GM19324 (cell line): ENCODE results near the gene PCDH1.
"Not testable (repeated sequence)": the region's sequence is repeated elsewhere in the genome, so short reads cannot be mapped to it uniquely, and the experiment has no call there.

Source experiments
- ATAC-seq: cut with Tn5 transposase; IDR thresholded peaks from one replicate; pipeline ENCODE4 v1.9.1; 2021; ENCODE audit warnings: mild to moderate bottlenecking, moderate library complexity; ENCODE audit not compliant: unreplicated experiment, low FRiP score

Gene PCDH1

GRCh38 chr5:141840280-141840812 lies 37.9 kb downstream of the PCDH1 start:
- ATAC-seq = no peak

DNA sequence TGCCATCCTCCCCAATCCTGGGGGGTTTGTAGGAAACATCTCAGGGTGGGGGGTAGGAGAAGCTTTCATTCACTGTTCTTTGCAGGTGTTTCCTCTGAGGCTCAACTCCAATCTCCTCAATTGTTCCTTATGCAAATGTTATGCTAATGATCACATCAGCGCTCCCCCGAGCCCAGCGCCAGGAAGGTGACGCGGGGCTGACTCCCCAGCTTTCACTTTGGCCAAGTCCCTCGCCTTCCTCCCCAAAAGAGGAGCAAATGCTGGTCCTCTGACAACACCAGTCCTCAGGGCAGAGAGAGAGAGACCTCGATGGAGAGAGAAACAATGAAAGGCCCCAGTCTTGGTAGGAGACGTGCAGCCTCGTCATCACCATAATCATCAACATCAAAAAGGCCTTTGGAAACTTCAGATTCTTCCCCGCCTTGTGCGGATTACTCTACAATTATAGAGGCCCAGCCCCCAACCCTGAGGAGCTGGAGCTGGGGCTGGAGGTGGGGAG lies 39.1 kb downstream of the PCDH1 start:
- ATAC-seq = no peak

GRCh38 chr5:141838326-141839014 lies 39.7 kb downstream of the PCDH1 start:
- no peak for ATAC-seq

GRCh38 chr5:141835928-141836670 lies 42.1 kb downstream of the PCDH1 start:
- no peak for ATAC-seq

GRCh38 chr5:141834331-141834730 lies 43.9 kb downstream of the PCDH1 start:
- no peak for ATAC-seq

GRCh38 chr5:141832131-141832530 lies 46.1 kb downstream of the PCDH1 start:
- no peak for ATAC-seq

GRCh38 chr5:141828162-141828561 lies 50.0 kb downstream of the PCDH1 start:
- no peak for ATAC-seq

DNA sequence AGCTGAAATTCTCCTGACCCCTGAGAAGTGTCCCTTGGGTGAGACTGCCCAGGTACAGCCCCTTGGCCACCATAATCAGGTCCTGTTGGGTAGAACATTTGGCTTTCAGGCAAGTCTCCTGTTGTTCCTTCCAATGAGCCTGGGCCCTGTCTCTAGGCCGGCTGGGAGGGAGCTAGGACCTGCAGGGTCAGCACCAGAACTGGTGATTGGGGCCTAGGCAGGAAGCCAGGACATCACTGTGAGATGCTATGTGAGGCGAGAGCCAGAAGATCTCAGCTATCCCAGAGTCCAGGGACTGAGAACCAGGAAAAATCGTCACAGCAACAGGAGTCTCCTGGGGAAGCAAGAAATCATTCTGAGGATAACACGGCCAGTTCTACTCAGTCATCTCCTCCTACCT lies 51.5 kb downstream of the PCDH1 start:
- ATAC-seq = no peak

GRCh38 chr5:141825791-141826560 lies 52.2 kb downstream of the PCDH1 start:
- no peak for ATAC-seq

DNA sequence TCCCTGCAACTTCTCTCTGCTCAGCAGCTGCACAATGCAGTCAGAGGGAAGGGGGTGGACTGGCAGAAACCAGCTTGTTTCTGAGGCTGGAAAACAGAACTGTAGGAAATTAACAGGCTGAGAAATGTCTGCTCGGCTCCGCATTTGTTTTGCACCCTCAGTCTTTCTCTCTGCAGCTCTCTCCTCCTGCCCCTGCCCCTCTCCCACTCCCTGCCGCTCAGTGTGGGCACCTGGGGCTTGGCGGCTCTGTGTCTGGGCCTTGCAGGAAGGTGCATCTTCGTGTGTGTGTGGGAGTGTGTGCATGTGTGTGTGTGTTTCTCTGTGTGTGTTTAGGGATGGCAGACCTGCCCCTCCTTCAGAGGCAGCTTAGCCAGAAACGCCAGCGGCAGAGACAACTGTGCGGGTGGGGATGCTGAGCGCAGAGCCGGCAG lies 53.0 kb downstream of the PCDH1 start:
- ATAC-seq = no peak

- ATAC-seq = no peak
Observed at GRCh38 chr5:141824717-141825116, 53.5 kb downstream of the PCDH1 start.

DNA sequence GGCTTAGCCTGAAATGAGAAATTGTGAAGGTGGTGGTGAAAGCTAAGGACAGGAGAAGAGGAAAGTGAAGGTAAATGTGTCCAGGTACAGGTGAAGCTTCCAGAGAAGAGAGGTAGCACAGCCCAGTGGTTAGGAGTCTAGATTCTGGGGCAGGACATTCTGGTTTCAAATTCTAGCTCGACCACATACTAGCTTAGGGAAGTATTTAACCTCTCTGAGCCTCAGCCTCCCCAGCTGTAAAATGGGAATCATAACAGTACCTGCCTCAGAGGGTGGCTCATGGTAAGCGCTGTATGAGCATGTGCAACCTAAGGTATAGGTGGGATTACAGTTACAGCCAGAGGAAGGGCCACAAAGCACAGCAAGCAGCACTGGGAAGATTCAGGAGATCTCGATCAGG lies 55.2 kb downstream of the PCDH1 start:
- ATAC-seq = no peak

GRCh38 chr5:141822144-141822543 lies 56.1 kb downstream of the PCDH1 start:
- ATAC-seq = no peak

DNA sequence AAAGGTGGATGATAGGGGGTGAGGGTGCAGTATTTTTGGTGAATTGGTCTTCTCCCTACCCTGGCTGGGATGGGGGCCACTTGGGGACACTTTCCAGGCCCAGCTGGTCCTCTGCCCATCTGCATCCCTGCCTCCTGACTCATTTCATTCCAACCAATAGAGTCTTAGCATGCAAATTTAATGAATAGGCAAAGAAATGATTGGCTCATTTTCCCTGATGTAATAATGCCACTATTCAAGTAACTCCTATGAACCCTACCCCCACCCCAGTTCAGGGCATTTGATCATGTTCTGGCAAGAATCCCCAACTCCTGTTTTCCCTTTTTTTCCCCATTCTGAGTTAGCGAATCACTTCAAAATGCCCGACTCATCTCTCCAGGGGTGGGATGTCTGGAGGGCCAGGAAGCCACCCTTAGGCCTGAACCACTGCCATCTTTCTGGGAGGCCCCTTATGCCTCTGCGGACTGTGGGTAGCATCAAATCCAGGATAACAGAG lies 56.7 kb downstream of the PCDH1 start:
- ATAC-seq = no peak

DNA sequence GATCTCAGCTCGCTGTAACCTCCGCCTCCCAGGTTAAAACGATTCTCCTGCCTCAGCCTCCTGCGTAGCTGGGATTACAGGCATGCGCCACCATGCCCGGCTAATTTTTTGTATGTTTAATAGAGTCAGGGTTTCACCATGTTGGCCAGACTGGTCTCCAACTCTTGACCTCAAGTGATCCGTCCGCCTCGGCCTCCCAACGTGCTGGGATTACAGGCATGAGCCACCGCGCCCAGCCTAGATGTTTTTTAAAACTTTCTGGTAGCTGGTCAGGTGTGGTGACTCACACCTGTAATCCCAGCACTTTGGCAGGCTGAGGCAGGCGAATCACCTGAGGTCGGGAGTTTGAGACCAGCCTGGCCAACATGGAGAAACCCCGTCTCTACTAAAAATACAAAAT lies 57.5 kb downstream of the PCDH1 start:
- ATAC-seq = not testable (repeated sequence)

DNA sequence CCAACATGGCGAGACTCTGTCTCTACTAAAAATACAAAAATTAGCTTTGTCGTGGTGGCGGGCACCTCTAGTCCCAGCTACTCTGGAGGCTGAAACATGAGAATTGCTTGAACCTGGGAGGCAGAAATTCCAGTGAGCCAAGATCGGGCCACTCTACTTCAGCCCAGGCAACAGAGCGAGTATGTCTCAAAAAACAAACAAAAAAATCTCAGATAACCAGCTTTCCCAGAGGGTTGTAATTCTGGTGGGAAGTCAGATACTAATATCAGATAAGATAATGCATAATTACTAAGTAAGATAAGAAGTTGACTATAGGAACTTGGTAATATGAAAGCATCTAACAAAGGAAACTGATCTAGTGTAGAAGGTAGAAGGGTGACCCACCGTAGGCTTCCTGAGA lies 60.6 kb downstream of the PCDH1 start:
- no peak for ATAC-seq

DNA sequence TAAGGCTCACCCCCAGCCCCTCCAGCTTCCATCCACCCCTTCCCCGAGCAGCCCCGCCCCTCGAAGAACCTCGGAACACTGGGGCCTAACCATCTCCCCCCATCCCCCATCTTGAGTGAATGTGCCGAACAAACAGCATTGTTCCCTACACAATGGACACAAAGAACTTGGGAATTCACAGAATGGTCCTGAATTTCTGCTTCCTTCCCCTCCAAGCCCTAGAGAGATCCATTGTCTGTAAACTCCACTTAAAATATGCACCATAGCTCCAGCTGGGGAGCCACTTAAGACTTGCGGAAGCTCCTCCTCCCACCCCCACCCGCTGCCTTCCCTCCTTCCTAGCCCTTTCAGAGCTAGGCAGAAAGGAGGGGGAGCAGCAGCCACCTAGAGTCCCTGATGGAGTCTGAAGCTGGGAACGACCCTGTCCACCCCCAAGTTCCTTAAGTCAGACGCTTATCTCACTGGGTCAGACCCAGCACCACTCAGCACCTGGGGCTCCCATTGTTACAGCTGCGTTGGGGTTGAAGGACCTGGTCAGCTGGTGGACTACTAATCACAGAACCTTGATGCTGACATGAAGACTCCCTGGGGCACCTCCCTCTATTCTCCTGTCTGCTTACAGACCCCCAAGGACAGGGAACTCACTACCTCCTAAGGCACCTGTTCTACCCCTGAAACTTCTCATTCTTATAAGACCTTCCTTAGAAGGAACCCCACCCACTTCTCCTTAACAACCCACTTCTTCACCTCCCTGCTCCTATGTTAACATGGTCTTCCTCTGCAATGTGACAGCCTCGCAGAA lies 61.4 kb downstream of the PCDH1 start:
- no peak for ATAC-seq

- no peak for ATAC-seq
Observed at GRCh38 chr5:141815796-141816180, 62.4 kb downstream of the PCDH1 start.

DNA sequence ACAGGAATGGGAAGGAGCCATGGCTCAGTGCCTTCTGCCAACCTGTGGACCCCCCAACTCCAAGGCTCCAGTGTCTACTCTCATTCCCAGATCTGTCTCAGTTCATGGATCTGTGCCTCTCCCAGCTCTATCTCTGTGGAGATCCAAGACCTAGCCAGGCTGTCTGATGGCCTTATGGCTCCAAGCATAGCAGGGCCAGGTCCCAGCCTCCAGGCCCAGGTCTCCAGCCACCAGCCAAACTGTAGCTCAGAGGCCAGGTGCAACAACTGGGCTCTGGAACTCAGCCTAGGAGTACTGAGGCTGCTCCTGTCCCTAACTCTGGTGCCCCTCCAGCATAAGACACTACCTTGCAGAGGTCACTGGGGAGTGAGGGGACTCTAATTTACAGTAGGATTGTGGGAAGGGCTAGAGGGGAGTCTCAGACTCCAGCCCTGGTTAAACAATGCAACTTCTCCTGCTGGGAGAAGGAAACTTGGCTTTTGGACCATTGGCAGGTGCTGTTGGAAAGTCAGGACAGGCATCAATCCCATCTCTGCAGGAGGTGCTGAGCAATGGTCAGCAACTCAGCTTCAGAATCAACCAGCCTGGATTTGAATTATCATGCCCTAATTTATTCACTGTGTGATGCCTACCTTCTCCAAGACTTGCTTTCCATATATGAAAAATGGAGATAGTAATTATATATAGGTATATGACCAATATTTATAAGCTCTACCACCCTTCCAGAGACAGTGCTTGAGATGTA lies 63.0 kb downstream of the PCDH1 start:
- ATAC-seq = no peak
